NT2/D1 (cell line): ENCODE measurements around the gene U2AF1L4.

Experiments
- SUZ12 ChIP-seq: IDR thresholded peaks from 2 replicates; pipeline ENCODE4 v1.6.1; 2011; ENCODE audit not compliant: insufficient read length, insufficient read depth; ENCODE audit errors: extremely low read depth
- YY1 ChIP-seq: IDR thresholded peaks from 2 replicates; pipeline ENCODE4 v1.6.1; 2011; ENCODE audit not compliant: insufficient read length, insufficient read depth
- ZNF274 ChIP-seq: IDR thresholded peaks from 2 replicates; pipeline ENCODE4 v1.6.1; 2011; ENCODE audit warnings: mild to moderate bottlenecking, low read depth, low read length

- no peak for TF ChIP-seq ZNF274
- TF ChIP-seq YY1, result no peak
- no peak for TF ChIP-seq SUZ12
Measured at GRCh38 chr19:35779033-35779432, 33.8 kb upstream of the U2AF1L4 start.
